Stromal cell of bone marrow (primary cell): ENCODE data around the gene EHMT1.
"Not testable (repeated sequence)": the region's sequence is repeated elsewhere in the genome, so short reads cannot be mapped to it uniquely, and the experiment has no call there.

Experiments used
- DNase-seq: peaks from one replicate; pipeline ENCODE4 v3.0.0-alpha.2; 2012; ENCODE audit warnings: low read depth

The EHMT1 gene

DNA sequence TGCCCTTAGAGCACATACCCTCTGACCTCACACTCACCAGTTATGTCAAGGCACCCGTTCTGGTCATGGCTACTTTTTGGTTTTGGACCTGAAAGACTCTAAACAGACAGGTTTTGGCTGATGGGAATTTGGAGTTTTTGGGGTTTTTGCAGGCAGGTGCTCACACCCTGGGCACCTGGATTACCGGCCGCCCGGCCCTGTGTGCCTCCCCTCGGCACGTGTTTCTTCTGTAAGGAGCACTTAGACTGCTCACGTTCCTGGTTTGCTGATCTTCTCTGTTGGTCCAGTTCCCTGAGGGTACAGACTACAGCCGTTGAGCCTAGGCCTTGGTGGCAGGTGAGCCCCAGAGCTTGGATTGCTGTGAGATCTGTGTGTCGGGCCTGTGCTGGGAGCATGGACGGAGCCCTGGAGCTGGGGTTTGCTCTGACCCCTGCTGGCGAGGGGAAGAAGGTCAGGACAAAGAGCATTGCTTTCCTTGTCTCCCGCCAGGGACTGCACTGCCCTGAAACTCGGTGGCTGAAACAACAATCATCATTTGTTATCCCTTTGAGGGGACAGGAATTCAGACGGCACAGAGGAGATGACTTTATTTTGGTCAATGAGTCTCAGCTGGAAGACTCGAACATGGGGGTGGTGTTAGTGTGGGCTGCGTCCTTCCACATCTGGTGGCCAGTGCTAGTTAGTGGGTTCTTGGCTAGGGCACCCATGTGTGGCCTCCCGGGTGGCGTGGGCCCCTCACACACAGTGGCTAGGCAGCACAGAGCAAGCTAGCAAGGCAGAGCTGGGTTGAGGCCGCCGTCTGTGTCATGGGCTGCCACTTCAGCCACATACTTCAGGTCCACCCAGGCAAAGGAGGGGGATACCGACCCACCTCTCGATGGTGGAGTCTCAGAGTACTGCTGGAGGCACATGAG lies 76.4 kb downstream of the EHMT1 start:
- DNase-seq, result no peak

DNA sequence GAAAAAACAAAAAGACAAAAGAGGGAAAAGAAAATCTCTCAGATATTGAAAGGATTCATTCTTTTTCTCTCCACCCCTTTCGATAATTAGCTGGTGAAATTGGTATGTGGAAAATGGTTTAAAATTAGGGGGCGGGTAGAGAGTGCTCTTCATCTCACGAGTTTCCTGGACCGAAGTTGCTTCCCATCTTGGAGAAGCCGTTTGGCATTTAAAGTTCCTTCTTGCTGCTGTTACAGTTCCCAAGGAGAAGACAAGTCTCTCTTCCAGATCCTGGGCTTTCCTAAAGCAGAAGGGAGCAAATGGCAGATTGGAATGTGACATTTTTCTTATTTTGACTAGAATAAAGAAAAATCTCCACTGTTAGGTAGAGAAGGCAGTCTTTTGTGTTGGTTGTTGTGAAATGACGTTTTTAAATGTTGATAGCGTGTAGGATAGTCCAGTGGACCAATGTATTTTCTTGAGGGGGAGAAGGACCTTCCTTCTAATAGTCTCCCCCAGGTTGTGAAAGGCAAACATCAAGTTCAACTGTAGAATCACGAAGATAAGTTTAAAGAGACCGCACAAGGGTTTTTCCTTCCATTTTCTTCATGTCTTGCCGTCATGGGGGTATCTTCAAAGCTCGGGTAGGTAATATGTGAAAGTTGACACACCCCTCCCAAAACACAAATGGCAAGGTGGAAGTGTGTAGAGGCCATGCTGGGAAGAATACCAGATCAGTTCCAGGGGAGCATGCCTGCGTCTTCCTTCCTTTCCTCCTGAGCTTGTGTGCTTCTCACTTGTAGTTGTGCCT lies 77.5 kb downstream of the EHMT1 start:
- DNase-seq, result no peak

DNA sequence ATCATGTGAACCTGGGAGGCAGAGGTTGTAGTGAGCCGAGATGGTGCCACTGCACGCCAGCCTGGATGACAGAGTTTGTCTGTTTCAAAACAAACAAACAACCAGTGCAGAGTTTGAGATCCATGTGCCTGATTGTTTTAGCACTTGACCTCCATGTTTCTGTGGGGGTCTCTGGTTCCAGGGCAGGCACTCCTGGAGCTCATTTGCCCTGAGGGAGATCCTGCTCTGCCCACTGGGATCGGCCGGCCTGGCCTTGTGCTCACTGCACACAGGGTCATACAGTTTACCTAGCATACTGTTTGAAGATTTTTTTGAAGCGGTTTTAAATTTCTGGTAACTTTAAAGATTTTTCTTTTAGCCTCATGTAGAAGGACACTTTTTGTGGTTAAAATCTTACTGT lies 78.4 kb downstream of the EHMT1 start:
- no peak for DNase-seq

DNA sequence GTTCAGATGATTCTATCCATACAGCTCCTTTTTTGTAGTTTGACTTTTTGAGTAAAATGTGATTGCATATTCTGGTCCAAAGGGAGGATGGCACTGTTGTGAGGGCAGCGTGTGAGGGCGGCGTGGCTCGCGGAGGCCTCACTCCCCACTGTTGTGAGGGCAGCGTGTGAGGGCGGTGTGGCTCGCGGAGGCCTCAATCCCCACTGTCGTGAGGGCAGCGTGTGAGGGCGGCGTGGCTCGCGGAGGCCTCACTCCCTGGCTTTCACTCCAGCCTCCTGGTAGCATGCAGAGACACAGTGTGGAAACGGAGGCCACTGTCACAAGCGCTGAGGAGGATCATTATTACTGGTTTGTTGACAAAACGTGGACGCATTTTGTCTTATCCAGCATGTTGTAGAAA lies 79.0 kb downstream of the EHMT1 start:
- DNase-seq, result no peak

DNA sequence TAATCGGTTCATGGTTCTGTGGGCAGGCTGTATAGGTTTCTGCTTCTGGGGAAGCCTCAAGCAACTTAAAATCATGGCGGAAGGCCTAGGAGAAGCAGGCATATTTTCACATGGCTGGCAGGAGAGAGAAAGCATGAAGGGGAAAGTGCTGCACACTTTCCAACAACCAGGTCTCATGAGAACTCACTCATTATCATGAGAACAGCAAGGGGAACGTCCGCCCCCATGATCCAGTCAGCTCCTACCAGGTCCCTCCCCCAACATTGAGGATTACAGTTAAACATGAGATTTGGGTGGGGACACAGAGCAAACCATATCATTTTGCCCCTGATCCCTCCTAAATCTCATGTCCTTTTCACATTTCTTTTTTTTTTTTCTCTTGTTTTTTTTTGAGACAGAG lies 82.1 kb downstream of the EHMT1 start:
- no peak for DNase-seq

DNA sequence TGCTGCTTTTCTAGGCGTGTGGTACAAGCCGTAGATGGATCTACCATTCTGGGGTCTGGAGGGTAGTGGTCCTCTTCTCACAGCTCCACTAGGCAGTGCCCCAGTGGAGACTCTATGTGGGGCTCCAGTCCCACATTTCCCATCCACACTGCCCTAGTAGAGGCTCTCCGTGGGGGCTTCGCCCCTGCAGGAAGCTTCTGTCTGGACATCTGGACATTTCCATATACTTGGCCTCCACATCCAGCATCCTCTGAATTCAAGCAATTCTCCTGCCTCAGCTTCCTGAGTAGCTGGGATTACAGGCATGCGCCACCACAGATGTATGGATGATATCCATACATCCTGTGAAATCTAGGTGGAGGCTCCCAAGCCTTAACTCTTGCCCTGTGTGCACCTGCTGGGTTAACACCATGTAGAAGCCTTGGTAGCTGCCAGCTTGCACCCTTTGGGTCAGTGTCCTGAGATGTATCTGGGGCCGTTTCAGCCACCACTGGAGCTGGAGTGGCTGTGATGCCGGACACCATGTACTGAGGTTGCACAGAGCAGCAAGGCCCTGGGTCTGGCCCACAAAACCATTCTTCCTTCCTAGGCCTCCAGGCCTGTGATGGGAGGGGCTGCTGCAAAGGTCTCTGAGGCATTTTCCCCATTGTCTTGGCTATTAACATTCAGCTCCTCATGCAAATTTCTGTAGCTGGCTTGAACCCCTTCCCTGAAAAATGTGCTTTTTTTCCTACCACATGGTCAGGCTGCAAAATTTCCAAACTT lies 84.0 kb downstream of the EHMT1 start:
- DNase-seq, result no peak

DNA sequence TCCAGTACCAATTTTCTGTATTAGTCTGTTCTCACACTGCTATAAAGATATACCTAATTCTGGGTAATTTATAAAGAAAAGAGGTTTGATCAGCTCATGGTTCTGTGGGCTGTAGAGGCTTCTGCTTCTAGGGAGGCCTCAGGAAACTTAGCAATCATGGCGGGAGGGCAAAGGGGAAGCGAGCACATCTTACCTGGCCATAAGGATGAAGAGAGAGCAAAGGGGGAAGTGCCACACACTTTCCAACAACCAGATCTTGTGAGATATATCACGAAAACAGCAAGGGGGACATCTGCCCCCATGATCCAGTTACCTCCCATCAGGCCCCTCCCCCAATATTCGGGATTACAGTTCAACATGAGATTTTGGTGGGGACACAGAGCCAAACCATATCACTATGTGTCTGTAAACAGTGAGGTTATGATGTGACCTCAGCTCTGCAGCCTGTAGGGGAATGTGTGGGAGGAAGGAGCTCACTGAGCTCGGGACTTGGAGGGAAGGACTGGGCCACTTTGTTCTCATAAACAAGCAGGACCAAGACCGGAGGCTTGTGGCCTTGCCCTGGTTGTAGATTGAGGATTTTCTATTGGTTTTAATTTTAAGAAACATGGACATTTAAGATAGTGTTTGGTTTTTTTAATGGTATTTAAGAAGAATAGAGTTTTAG lies 85.2 kb downstream of the EHMT1 start:
- DNase-seq, result no peak

DNA sequence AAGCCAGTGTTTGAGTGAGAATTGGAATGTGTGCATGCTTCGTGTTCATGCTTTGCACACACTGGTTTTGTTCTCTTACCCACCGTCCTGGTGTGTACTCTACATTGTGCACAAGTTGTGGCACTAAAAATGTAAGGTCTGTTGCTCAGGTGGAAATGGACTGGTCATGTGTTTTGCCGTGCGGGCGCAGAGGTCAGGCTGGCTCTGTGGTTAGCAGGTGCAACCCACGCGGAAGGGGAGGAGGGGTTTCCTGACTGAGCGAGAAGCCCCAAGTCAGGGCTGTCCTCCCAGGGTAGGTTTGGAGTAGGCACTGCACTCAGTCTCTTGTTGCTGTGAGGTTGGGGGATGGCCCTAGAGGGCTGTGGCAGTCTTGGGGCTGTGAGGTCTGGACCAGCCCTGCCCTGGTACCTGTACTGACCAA lies 86.6 kb downstream of the EHMT1 start:
- DNase-seq, result no peak

DNA sequence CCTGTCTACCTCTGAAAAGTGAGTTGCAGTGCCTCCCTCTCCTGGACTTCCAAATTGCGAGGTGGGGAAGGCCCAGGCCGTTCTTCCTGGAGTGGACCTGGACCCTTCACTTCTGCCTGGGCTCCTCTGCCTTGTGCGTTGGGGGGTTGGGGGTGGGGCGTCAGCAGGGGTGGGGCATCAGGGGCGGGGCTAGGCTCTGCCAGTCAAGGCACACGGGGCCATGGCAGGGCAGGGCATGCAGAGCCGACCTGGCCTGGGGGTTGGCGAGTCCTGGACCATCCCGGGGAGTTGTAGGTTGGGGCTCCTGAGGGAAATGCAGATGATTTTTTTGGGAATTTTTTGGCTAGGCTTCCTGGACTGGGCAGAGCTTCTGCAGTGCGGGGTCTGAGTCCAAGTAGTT lies 87.1 kb downstream of the EHMT1 start:
- DNase-seq, result no peak

DNA sequence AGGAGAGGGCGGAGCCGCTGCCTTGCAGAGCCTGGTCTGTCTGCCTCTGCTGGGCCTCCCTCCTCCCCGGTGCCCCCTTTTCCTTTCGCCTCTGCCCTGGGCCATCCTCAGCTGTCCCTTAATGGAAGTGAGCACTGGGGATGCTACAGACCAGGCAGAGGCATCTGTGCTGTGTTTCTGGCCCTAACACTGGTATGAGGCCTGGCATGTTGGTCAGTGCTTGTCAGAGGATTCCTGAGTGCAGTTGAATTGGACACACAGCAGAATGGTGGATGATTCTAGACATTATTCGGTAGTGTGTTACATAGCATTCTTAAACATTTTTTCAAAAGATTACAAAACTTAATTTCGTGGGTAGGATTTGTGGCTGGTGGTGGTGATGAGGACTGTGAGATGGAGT lies 88.6 kb downstream of the EHMT1 start:
- no peak for DNase-seq

DNA sequence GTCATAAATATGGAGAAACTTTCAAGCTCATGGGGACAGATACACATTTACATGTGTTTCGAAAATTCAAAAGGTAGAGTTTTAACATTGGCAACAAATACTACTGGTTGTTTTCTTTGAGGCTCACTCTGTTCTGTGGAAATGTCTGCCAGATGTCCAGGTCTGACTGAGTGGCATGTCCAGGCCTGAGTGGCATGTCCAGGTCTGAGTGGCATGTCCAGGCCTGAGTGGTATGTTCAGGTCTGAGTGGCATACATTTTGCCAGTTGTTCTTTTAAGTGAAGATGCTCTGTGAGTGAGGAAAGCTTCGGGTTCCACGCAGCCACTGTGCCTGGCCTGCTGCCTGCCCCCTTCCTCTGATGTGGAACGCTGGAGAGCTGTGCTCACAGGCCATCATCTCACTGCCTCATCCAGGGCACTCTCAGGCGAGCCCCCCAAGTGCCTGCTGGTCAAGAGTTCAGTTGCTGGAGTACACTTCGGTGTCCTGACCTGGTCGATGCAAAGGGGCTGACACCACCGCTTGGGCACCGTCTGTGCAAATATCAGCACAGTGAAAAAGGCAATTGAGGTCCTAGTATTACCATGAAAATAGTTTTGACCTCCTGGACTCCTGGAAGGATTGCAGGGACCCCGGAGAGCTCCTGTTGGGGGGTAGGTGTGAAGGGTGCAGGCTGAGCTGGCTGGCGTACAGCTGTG lies 89.9 kb downstream of the EHMT1 start:
- no peak for DNase-seq

DNA sequence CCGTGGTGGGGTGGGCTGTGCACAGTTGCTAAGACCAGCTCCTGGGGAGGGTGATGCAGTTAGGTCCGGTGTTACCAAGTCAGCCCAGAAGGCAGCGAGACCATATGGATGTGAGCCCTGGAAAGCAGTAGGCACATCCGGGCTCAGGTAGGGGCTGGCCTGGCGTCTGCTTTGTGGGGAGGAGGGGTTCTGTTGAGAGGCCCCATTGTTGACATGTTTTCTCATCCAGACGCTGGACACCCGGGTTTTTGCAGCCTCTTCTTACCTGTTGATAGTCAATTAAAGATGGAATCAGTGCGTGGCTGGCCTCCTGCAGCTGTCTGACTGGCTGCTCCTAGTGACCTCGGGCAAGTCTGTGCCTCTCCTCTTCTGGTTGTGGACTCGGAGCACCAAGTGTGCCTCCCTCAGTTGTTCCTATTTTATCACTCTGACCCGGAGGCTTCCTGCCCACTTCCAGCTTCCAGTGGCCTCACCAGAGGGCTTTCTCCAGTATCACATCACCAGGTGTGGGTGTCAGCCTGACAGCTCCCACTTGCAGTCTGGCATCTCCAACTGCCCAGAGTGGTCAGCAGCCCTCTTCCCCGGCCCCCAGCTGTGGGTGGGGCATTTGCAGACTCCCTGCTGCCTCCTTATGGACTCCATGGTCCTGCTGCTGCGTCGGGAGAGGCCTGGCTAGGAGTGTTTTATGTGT lies 90.8 kb downstream of the EHMT1 start:
- DNase-seq, result no peak

DNA sequence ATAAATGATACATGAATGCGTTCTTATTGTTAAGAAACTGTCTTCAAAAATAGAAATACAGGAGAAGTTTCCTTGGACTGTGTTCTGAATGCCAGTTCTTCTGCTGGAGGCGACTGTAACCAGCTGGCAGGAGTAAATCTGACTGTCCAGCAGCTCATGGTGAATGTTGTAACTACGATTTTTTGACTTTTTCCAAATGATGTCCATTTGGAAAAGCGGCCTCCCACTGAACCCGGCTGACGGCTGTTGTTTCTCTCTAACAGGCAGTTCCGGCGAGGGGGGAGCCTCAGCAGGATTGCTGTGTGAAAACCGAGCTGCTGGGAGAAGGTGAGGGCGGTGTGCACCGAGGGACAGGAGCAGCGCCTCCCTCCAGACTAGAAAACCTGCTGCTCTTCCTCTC lies 91.9 kb downstream of the EHMT1 start:
- DNase-seq, result no peak

DNA sequence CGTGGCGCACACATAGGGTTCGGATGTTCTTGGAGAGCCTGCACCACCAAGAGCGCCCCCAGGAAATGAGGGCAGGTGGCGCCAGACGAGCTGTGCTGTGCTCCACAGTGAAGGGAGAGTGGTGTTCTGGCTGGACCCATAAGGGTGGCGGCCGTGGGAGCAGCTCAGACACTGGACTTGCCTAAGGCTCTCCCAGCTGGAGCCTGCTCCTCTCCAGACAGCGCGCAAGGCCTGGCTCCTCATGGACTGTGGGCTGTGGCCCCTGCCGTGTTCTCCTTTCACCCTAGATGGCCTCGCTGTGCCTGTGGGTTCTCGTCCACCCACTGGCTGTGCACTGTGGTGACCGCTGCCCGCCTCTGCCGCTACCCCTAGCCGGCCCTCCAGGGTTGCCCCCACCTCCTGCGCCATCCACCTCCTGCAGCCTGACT lies 92.9 kb downstream of the EHMT1 start:
- no peak for DNase-seq

DNA sequence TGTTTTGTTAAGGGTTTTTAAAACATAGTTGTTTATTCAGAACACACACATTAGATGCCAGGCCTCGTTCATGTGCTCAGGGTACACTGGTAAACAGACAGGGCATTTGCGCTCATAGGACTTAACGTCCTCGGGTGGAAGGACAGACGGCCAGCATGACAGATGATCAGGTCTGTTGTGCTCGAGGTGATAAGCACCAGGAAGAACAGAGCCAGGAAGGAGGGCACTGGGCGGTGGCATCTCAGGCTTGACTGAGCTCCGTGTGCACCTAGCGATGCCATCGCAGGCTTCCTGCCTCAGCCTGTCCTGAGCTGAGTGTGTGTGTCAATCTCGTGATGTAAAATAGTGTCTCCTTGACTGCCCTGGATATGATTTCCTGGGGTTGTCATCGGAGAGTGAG lies 96.5 kb downstream of the EHMT1 start:
- DNase-seq, result no peak

DNA sequence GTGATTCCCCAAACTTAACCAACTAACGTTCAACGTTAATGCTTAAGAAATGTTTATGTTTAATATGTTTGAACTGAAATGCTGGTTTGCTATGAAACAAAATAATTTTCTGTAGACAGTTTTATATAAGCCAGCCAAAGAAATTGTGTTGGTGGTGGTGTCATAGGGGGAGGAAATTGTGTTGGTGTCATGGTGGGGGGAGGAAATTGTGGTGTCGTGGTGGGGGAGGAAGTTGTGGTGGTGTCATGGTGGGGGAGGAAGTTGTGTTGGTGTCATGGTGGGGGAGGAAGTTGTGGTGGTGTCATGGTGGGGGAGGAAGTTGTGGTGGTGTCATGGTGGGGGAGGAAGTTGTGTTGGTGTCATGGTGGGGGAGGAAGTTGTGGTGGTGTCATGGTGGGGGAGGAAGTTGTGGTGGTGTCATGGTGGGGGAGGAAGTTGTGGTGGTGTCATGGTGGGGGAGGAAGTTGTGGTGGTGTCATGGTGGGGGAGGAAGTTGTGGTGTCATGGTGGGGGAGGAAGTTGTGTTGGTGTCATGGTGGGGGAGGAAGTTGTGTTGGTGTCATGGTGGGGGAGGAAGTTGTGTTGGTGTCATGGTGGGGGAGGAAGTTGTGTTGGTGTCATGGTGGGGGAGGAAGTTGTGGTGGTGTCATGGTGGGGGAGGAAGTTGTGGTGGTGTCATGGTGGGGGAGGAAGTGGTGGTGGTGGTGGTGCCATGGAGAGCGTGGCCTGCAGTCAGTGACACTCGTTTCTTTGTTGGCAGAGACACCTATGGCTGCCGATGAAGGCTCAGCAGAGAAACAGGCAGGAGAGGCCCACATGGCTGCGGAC lies 97.3 kb downstream of the EHMT1 start:
- DNase-seq, result not testable (repeated sequence)

DNA sequence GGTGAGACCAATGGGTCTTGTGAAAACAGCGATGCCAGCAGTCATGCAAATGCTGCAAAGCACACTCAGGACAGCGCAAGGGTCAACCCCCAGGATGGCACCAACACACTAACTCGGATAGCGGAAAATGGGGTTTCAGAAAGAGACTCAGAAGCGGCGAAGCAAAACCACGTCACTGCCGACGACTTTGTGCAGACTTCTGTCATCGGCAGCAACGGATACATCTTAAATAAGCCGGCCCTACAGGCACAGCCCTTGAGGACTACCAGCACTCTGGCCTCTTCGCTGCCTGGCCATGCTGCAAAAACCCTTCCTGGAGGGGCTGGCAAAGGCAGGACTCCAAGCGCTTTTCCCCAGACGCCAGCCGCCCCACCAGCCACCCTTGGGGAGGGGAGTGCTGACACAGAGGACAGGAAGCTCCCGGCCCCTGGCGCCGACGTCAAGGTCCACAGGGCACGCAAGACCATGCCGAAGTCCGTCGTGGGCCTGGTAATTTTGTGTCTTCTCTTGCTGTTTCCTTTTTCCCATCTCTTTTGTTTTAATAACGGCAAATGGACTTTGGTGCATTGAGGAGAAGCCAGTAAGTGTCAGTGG lies 98.0 kb downstream of the EHMT1 start:
- DNase-seq, result no peak

DNA sequence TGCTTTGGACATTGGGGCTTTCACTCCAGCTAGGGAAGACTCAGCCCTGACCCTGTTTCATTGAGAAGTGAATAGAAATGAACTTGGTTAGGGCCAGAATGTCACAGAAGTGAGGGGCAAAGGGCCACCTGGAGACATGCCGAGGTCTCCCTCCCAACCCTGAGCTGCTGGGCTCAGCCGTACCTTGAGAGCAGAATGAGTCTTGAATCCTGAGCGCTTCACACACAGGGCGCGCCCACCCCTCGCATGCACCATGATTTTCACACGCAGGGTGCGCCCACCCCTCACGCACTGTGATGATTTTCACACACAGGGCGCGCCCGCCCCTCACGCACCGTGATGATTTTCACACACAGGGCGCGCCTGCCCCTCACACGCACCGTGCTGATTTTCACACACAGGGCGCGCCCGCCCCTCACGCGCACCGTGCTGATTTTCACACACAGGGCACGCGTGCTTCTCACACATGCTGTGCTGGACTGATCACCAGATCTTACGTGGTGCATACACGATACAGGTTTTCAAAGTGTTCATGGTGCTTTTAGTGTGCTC lies 99.0 kb downstream of the EHMT1 start:
- no peak for DNase-seq

DNA sequence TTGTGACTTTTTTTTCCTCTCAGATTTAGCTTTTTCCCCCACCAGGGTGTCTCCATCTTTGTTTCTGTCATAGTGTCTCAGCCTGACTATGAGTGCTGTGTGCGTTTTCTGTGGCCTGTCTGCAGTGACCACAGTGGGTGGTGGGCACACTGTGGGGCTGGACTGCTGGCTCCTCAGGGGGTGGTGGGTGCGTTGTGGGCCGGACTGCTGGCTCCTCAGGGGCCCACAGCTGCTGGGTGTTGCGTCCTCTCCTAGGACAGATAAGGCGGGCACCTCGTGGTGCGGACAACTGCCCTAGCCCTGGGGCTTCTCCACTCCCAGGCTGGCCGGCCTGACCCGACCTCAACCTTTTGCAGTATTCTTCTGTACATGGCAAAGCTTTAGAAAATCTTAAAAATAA lies 100.4 kb downstream of the EHMT1 start:
- no peak for DNase-seq
